ENCODE measurements around the gene UFM1. TPM values are rescaled to one million over a fixed set of nuclear protein-coding genes. Genes with fewer than 3 reads are reported as not detected.
"Not testable (repeated sequence)": the region's sequence is repeated elsewhere in the genome, so short reads cannot be mapped to it uniquely, and the experiment has no call there.

Gene UFM1
- total and polyA plus RNA-seq, 10 donors = 27.9 to 74.2 (median 50.9) TPM

DNA sequence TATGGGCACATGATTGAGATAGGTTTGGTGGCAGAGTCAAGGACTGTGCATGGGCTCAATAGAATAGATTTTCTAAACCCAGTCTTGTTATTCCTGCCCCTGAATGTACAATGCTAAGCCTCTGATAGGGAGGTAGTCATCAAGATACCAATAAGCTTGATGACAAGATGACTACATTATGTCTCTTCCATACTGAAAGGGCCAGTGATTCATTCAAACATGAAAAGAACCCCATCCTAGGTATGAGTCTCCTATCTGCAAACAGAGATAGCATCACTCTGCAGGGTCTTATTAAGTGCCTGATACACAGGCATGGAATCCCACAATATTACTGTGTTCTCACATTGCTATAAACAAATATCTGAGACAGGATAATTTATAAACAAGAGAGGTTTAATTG is 40.3 kb upstream of the UFM1 start:
- H3K36me3 ChIP-seq = no peaks in the 10 kb centered on the region
- no peak for DNase-seq
- TF ChIP-seq CTCF (IDR thresholded peaks at IDR 0.05 in 8 of 11, conservative IDR thresholded peaks at IDR 0.05 in 3 of 11) (no peak), POLR2AphosphoS5 (IDR thresholded peaks at IDR 0.05) (no peak), POLR2A (IDR thresholded peaks at IDR 0.05) (no peak)
- intact Hi-C loops (cut with DNase I; ENCODE audit: low total_unique reads) = no loop called here
- no peak overlapping the region for H3K27ac ChIP-seq
- no peaks in the 10 kb centered on the region for H3K4me1 ChIP-seq
- H3K27me3 ChIP-seq (replicated peaks in 1 of 7) = no peaks in the 10 kb centered on the region
- H3K9me3 ChIP-seq = peaks cover 0 to 7% (median 0%) of the 10 kb centered on the region in 8 donors
- H3K4me3 ChIP-seq = no peak overlapping the region

GRCh38 chr13:38311175-38311574 is 38.5 kb upstream of the UFM1 start:
- H3K4me1 ChIP-seq; H3K9me3 ChIP-seq; H3K36me3 ChIP-seq; intact Hi-C loops (cut with DNase I; ENCODE audit: low total_unique reads); H3K4me3 ChIP-seq; DNase-seq; H3K27ac ChIP-seq; H3K27me3 ChIP-seq (replicated peaks in 1 of 7): not testable (repeated sequence)
- 93 to 99% (median 98%) methylated on average over 9 to 10 of the region's 10 CpGs for WGBS, 5 donors

- Histone ChIP-seq H3K27ac (no peak overlapping the region), H3K9me3 (peaks cover 0 to 5% (median 0%) of the 10 kb centered on the region in 8 donors), H3K36me3 (no peaks in the 10 kb centered on the region), H3K27me3 (replicated peaks in 1 of 7) (no peaks in the 10 kb centered on the region), H3K4me3 (no peak overlapping the region), H3K4me1 (no peaks in the 10 kb centered on the region)
- intact Hi-C loops (cut with DNase I; ENCODE audit: low total_unique reads) = no loop called here
- DNase-seq = no peak
- no peak for TF ChIP-seq POLR2A (IDR thresholded peaks at IDR 0.05)
- no peak for TF ChIP-seq CTCF (IDR thresholded peaks at IDR 0.05 in 8 of 11, conservative IDR thresholded peaks at IDR 0.05 in 3 of 11)
- no peak for TF ChIP-seq POLR2AphosphoS5 (IDR thresholded peaks at IDR 0.05)
These were observed 33.5 kb upstream of the UFM1 start for GRCh38 chr13:38316129-38316528.

DNA sequence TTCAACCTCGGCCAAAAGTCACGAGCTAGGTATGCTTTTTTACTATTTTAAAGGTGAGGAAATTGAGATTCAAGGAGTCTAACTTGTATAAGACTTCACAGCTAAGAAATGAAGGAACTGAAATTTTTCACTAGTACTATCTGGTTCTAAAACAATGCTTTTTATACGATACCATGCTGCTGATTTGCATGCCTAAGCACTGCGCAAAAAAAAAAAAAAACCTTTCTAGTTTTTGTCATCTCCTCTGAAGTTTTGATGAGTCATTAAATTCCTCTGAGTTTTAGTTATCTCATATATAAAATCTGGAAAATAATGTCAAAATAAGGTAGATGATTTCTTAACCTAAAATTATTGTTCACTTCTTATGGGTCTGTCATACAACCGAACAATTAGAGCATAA is 28.0 kb upstream of the UFM1 start:
- no peak overlapping the region for H3K4me3 ChIP-seq
- intact Hi-C loops (cut with DNase I; ENCODE audit: low total_unique reads) = no loop called here
- H3K9me3 ChIP-seq = peaks cover 0 to 5% (median 0%) of the 10 kb centered on the region in 8 donors
- H3K4me1 ChIP-seq = no peaks in the 10 kb centered on the region
- no peak for TF ChIP-seq POLR2AphosphoS5 (IDR thresholded peaks at IDR 0.05)
- TF ChIP-seq POLR2A (IDR thresholded peaks at IDR 0.05) = no peak
- no peak for TF ChIP-seq CTCF (IDR thresholded peaks at IDR 0.05 in 8 of 11, conservative IDR thresholded peaks at IDR 0.05 in 3 of 11)
- no peaks in the 10 kb centered on the region for H3K36me3 ChIP-seq
- no peak for DNase-seq
- no peak overlapping the region for H3K27ac ChIP-seq
- no peaks in the 10 kb centered on the region for H3K27me3 ChIP-seq (replicated peaks in 1 of 7)
- 85 to 92% (median 89%) methylated on average over 5 of the region's 5 CpGs for WGBS, 5 donors

- Histone ChIP-seq H3K27me3 (replicated peaks in 1 of 7) (no peaks in the 10 kb centered on the region), H3K27ac (no peak overlapping the region), H3K36me3 (no peaks in the 10 kb centered on the region), H3K4me1 (no peaks in the 10 kb centered on the region), H3K9me3 (no peaks in the 10 kb centered on the region), H3K4me3 (no peak overlapping the region)
- 88 to 96% (median 94%) methylated on average over 1 of the region's 1 CpG for WGBS, 5 donors
- intact Hi-C loops (cut with DNase I; ENCODE audit: low total_unique reads) = no loop called here
- TF ChIP-seq POLR2AphosphoS5 (IDR thresholded peaks at IDR 0.05) = no peak
- TF ChIP-seq CTCF (IDR thresholded peaks at IDR 0.05 in 8 of 11, conservative IDR thresholded peaks at IDR 0.05 in 3 of 11) = no peak
- TF ChIP-seq POLR2A (IDR thresholded peaks at IDR 0.05) = no peak
- no peak for DNase-seq
These were observed 24.2 kb upstream of the UFM1 start for GRCh38 chr13:38325426-38325825.
